ENCODE data around the gene CADPS. TPM values are rescaled to one million over a fixed set of nuclear protein-coding genes. Genes with fewer than 3 reads are reported as not detected.

CADPS gene
- polyA plus RNA-seq, 4 donors, result 1.8 to 2.5 (median 2.2) TPM

GRCh38 chr3:62567097-62568021 lies 307.9 kb downstream of the CADPS start:
- no peak for DNase-seq (ENCODE audit: low read depth in 4 of 4, low spot score in 3 of 4)

DNA sequence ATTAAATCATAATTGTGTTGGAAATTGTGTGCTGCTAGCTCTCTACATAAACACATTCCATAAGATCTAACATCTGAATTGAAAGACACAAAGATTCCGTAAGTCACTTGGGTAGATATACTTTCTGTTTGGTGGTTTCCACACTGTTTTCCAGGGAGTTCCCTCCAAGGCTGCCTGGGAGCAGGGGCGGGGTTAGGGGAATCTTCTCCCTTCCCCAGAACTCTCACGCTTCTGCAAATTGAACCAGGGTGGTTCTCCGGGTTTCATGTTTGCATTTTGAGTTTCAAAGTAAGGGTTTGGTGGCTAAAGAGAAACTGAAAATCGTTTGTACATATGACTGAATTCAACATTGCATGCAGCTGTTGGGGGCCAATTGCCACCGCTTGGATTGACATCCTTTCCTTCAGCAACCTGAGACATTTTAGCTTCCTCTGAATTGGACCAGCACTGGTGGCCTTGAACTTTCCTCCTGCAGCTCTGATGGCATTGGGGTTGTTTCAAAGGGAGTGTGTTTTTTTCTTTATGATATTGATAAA lies 309.1 kb downstream of the CADPS start:
- no peak for DNase-seq (ENCODE audit: low read depth in 4 of 4, low spot score in 3 of 4)

DNA sequence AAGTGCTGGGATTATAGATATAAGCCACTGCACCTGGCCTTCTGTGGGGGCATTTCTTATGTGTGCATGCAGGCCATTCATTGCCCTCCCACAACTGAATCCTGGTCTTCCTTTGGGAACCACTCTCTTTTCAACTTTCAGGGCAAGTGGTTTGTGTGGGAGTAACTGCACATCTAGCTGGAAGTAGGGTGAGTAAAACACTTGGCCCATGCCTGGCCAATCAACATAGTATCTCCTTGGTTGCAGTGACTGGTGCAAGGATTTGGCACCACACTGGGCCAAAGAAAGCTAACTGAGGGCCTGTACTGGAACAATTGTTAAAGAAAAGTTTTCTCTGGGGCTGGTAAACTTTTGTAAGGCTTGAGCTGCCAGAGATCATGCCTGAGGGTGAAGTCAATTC lies 312.6 kb downstream of the CADPS start:
- DNase-seq (ENCODE audit: low read depth in 4 of 4, low spot score in 3 of 4), result no peak

- DNase-seq (ENCODE audit: low read depth in 4 of 4, low spot score in 3 of 4), result no peak
Measured at GRCh38 chr3:62562017-62562416, 313.2 kb downstream of the CADPS start.

DNA sequence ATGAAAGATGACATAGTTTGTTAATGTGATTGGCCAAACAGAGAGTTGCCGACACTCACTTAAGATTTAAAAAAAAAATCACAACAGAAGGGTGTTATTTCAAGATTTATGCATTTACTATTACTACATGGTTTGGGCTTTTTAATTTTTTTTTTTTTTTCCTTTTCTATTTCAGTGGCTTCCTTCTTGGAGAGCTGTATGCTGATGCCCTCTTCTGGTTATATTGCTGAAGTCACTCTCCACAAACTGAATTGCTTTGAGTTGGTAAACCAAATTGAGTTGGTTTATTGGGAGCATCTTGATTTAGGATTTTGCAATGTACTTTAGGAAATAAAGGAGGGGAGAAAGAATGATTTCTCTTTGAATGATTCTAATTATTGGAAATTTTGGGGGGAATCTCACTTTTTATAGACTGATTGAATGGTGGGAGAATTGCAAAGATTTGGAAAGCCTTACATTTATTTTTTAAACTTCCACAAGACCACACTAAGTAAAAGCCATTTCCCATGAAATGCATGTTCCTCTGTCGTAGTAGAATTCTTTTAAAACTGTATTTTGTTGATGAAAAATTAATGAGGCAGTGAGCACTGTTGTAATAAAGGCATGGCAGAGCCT lies 315.3 kb downstream of the CADPS start:
- peak in 1 of 4 donors; percentile 4 for DNase-seq (ENCODE audit: low read depth in 4 of 4, low spot score in 3 of 4)

- DNase-seq (ENCODE audit: low read depth in 4 of 4, low spot score in 3 of 4), result peak in 1 of 4 donors; percentile 11
Measured at GRCh38 chr3:62558549-62559112, 316.6 kb downstream of the CADPS start.

DNA sequence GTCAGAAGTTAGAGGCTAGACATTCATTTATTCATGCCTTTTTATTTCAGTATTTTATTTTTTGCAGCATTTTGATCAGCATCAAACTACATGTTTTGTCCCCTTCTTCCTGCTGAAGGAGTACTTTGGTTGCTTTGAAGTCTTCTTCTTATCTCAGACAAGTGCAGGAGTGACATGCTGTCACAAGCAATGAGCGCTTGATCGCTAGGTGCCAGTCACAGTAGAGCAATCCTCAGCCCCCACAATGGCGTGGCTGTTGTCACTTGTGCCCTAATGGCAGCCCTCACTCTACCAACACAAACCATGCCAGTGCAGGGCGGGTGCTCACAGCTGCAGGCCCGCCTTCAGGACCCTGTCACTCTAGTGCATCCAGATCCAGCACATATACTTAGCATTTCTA lies 317.2 kb downstream of the CADPS start:
- DNase-seq (ENCODE audit: low read depth in 4 of 4, low spot score in 3 of 4), result no peak

GRCh38 chr3:62557450-62557849 lies 317.8 kb downstream of the CADPS start:
- DNase-seq (ENCODE audit: low read depth in 4 of 4, low spot score in 3 of 4), result no peak

DNA sequence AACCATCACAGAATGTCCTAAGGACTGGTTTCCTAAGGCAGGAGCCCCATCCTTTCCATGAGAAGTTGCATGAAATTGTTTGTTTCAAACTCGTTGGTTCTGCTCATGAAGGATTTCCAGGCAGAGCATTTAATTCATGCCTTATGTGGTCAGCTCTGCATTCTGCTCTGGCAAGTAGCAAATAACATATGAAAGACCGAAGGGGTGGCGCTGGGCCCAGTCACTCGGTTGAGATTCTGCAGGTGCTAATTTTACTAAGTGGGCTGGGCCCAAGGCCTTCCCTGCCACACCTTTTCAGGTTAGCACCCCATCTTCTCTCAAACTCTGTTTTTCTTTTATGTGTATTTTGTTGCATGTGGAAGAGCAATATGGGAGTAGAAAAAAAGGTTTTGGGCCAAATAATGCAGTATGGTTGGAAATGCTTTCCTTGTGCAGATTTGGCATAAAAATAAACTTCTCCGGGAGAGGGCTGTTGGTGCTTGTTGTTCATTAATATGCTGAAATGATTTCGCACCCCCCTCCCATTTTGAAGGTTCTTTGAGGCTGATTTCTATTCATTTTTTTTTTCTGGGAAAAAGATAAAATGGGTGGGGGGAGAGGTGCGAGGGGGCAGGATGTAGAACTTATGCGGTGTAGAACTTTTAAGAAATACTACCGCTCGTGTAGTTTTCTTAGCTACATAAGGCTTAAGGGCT lies 318.9 kb downstream of the CADPS start:
- DNase-seq (ENCODE audit: low read depth in 4 of 4, low spot score in 3 of 4), result no peak

DNA sequence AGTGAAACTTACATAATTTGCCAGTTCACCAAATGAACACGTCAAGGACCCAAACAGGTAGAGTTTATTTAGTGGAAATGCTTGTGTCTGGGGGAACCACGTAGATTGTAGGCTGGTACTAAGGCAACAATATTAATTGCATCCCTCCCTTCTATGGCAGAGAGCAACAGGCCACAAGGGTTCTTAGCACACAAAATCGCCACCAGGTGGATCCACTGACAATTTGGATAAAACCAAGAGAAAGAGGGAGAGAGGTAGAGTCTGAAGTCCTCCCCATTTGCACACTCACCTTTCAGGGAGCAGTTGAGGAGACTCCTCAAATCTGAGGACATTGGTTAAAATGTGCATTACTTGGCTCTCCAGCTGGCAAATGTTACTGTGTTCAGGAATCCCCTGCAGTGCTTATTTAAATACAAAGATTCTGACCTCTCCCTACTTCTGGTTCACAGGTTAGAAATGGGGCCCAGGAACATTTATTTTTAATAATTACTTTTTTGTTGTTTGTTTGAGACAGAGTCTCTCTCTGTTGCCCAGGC lies 320.9 kb downstream of the CADPS start:
- no peak for DNase-seq (ENCODE audit: low read depth in 4 of 4, low spot score in 3 of 4)

DNA sequence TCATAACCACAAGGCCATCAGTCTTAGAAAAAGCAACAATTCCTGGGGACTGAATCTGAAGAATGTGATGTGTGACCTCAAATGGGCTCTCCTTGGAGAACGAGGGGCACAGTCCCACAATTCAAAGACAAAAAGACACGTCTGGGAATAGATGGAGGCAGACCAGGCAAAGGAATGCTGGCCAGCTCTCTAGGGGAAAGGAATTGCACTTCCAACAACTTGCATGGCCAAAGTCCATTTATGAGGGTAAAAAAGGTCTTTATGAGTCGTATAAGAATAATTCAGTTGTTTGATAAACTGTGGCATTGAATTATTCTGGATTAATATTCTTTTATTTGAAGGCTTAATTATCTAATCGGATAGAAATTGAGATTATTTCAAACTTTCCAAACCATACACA lies 321.4 kb downstream of the CADPS start:
- no peak for DNase-seq (ENCODE audit: low read depth in 4 of 4, low spot score in 3 of 4)

DNA sequence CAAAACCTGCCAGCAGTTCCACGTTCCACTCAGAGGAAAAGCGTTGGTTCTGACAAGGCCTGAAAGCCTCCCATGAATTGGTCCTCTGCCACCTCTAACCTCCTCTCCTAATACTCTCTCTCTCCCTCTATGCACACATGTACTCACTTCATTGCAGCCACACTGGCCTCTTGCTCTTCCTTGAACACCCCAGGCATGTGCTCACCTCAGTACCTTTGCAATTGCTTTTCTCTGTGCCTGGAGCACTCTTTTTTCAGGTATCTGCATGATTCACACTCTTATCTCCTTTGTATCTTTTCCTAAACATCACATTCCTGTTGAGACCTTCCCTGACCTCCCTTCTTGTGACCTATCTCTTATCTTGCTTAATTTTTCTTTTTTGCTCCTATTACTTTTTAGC lies 323.7 kb downstream of the CADPS start:
- no peak for DNase-seq (ENCODE audit: low read depth in 4 of 4, low spot score in 3 of 4)

GRCh38 chr3:62550439-62550838 lies 324.8 kb downstream of the CADPS start:
- no peak for DNase-seq (ENCODE audit: low read depth in 4 of 4, low spot score in 3 of 4)

- no peak for DNase-seq (ENCODE audit: low read depth in 4 of 4, low spot score in 3 of 4)
Measured at GRCh38 chr3:62548528-62549205, 326.5 kb downstream of the CADPS start.

DNA sequence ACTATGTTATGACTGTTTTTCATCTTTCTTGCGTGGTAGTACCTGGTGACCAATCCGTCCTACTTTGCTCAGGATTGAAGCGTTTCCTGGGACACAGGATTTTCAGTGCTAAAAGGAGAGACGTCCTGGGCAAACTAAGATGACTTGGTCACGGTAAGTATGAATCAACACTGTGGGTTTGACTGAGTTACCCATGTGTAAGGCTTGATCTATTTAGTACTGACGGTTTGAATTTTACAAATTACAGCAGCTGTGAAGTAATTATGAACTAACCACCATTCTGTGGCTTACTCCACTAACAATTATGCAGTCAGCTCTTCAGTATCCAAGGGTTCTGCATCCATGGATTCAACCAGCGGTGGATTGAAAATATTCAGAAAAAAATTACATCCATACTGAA lies 328.9 kb downstream of the CADPS start:
- DNase-seq (ENCODE audit: low read depth in 4 of 4, low spot score in 3 of 4), result no peak

DNA sequence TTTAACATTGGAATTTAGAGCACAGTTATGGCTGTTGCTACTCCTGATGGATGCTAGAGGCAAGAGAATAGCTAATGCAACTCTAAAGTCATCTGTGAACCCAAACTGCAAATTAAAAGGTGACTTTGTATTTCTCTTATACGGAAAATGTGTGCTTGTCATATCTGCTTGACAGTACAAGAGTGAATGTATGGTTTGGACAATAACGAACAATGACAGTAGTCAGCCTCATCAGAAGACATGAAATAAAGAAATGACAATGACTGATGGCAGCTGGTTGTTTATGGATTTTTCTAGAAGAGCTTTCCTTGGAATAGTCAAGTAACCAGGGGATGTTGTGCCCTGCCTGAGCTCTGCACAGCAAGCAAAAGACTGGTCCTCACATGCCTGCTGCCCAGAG lies 333.0 kb downstream of the CADPS start:
- no peak for DNase-seq (ENCODE audit: low read depth in 4 of 4, low spot score in 3 of 4)

DNA sequence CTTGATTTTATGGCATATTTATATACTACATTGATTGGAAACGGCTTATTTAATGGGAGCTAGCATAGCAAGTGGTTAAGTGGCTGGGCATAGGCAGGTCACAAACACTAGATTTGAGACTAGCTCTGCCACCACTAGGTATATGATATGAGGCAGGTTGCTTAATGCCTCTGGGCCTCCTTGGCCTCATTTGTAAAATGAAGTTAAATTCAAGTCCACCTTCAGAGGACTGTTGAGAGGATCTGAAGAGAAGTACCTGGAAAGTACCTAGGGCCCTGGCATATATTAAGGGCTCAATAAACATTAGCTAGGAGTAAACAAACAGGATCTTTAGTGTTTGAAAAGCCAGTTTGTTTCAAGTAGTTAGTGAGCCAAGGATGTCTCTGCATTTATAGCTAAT lies 335.5 kb downstream of the CADPS start:
- no peak for DNase-seq (ENCODE audit: low read depth in 4 of 4, low spot score in 3 of 4)

GRCh38 chr3:62538691-62539356 lies 336.4 kb downstream of the CADPS start:
- no peak for DNase-seq (ENCODE audit: low read depth in 4 of 4, low spot score in 3 of 4)

- no peak for DNase-seq (ENCODE audit: low read depth in 4 of 4, low spot score in 3 of 4)
Measured at GRCh38 chr3:62534326-62534725, 340.9 kb downstream of the CADPS start.

GRCh38 chr3:62532796-62533195 lies 342.4 kb downstream of the CADPS start:
- DNase-seq (ENCODE audit: low read depth in 4 of 4, low spot score in 3 of 4), result no peak

All from left renal pelvis (tissue), 4 donors.